ENCODE data around the gene TIPIN.
A peak's percentile ranks its signal among the peaks of the same experiment; 100 is the strongest.

Gene TIPIN

GRCh38 chr15:66290007-66290406 lies 66.5 kb downstream of the TIPIN start:
- 96% methylated on average over 3 of the region's 3 CpGs for WGBS (ENCODE audit: insufficient coverage)
- CTCF ChIA-PET: interaction anchor here (1.2 kb wide), 1 partner anchor 40 kb away, joined by 3 read pairs; no protein-coding TSS in a partner anchor

GRCh38 chr15:66288551-66289185 lies 67.8 kb downstream of the TIPIN start:
- DNase-seq: no peak
- H3K27me3 ChIP-seq (replicated peaks in 2 of 5; ENCODE audit: control insufficient read depth in 4 of 5, insufficient read depth in 5 of 5, low read length in 4 of 5): no peaks in the 10 kb centered on the region
- 94% methylated on average over 4 of the region's 6 CpGs for WGBS (ENCODE audit: insufficient coverage)
- peaks cover 9 to 29% (median 18%) of the 10 kb centered on the region in 4 experiments for H3K4me1 ChIP-seq (ENCODE audit: control extremely low read depth in 1 of 4, control insufficient read depth in 4 of 4, insufficient read depth in 4 of 4, low read length in 3 of 4)
- no peaks in the 10 kb centered on the region for H3K9me3 ChIP-seq (ENCODE audit: control extremely low read depth in 1 of 5, control insufficient read depth in 4 of 5, insufficient read depth in 2 of 5, low read depth in 1 of 5, low read length in 4 of 5)
- peaks cover 0 to 4% (median 0%) of the 10 kb centered on the region in 4 experiments for H3K36me3 ChIP-seq (ENCODE audit: control insufficient read depth in 4 of 4, insufficient read depth in 4 of 4, low read length in 3 of 4)
- no peak overlapping the region for H3K4me3 ChIP-seq (ENCODE audit: control insufficient read depth in 1 of 7, extremely low read depth in 1 of 7, insufficient read depth in 4 of 7, low read depth in 2 of 7, low read length in 6 of 7)
- H3K27ac ChIP-seq (ENCODE audit: insufficient read depth in 1 of 2, low read depth in 1 of 2, low read length in 2 of 2, poor library complexity in 1 of 2, severe bottlenecking in 2 of 2): no peak overlapping the region
- POLR2A ChIA-PET: no interaction called here
- CTCF ChIA-PET: interaction anchor here (0.7 to 1.9 kb wide), 9 partner anchors 11 to 693 kb away, joined by 3 to 8 read pairs (median 3); no protein-coding TSS in a partner anchor

More at GRCh38 chr15:66290007-66290406, 66.5 kb downstream of the TIPIN start:
- Histone ChIP-seq H3K4me1 (ENCODE audit: control extremely low read depth in 1 of 4, control insufficient read depth in 4 of 4, insufficient read depth in 4 of 4, low read length in 3 of 4) (peaks cover 13 to 41% (median 28%) of the 10 kb centered on the region in 4 experiments), H3K27me3 (replicated peaks in 2 of 5; ENCODE audit: control insufficient read depth in 4 of 5, insufficient read depth in 5 of 5, low read length in 4 of 5) (no peaks in the 10 kb centered on the region), H3K36me3 (ENCODE audit: control insufficient read depth in 4 of 4, insufficient read depth in 4 of 4, low read length in 3 of 4) (no peaks in the 10 kb centered on the region), H3K9me3 (ENCODE audit: control extremely low read depth in 1 of 5, control insufficient read depth in 4 of 5, insufficient read depth in 2 of 5, low read depth in 1 of 5, low read length in 4 of 5) (no peaks in the 10 kb centered on the region), H3K27ac (ENCODE audit: insufficient read depth in 1 of 2, low read depth in 1 of 2, low read length in 2 of 2, poor library complexity in 1 of 2, severe bottlenecking in 2 of 2) (no peak overlapping the region), H3K4me3 (ENCODE audit: control insufficient read depth in 1 of 7, extremely low read depth in 1 of 7, insufficient read depth in 4 of 7, low read depth in 2 of 7, low read length in 6 of 7) (no peak overlapping the region)
- POLR2A ChIA-PET: no interaction called here
- DNase-seq: no peak

GRCh38 chr15:66288093-66288492 lies 68.4 kb downstream of the TIPIN start:
- Histone ChIP-seq H3K4me3 (ENCODE audit: control insufficient read depth in 1 of 7, extremely low read depth in 1 of 7, insufficient read depth in 4 of 7, low read depth in 2 of 7, low read length in 6 of 7) (no peak overlapping the region), H3K9me3 (ENCODE audit: control extremely low read depth in 1 of 5, control insufficient read depth in 4 of 5, insufficient read depth in 2 of 5, low read depth in 1 of 5, low read length in 4 of 5) (no peaks in the 10 kb centered on the region), H3K27me3 (replicated peaks in 2 of 5; ENCODE audit: control insufficient read depth in 4 of 5, insufficient read depth in 5 of 5, low read length in 4 of 5) (no peaks in the 10 kb centered on the region), H3K4me1 (ENCODE audit: control extremely low read depth in 1 of 4, control insufficient read depth in 4 of 4, insufficient read depth in 4 of 4, low read length in 3 of 4) (peaks cover 9 to 28% (median 18%) of the 10 kb centered on the region in 4 experiments), H3K36me3 (ENCODE audit: control insufficient read depth in 4 of 4, insufficient read depth in 4 of 4, low read length in 3 of 4) (peaks cover 0 to 4% (median 0%) of the 10 kb centered on the region in 4 experiments), H3K27ac (ENCODE audit: insufficient read depth in 1 of 2, low read depth in 1 of 2, low read length in 2 of 2, poor library complexity in 1 of 2, severe bottlenecking in 2 of 2) (no peak overlapping the region)
- POLR2A ChIA-PET: no interaction called here
- DNase-seq: no peak
- CTCF ChIA-PET: interaction anchor here (0.5 to 1.9 kb wide), 10 partner anchors 11 to 692 kb away, joined by 3 to 8 read pairs (median 3); no protein-coding TSS in a partner anchor

- H3K4me3 ChIP-seq (ENCODE audit: control insufficient read depth in 1 of 7, extremely low read depth in 1 of 7, insufficient read depth in 4 of 7, low read depth in 2 of 7, low read length in 6 of 7): no peak overlapping the region
- H3K9me3 ChIP-seq (ENCODE audit: control extremely low read depth in 1 of 5, control insufficient read depth in 4 of 5, insufficient read depth in 2 of 5, low read depth in 1 of 5, low read length in 4 of 5): no peaks in the 10 kb centered on the region
- peaks cover 0 to 4% (median 0%) of the 10 kb centered on the region in 4 experiments for H3K36me3 ChIP-seq (ENCODE audit: control insufficient read depth in 4 of 4, insufficient read depth in 4 of 4, low read length in 3 of 4)
- peak in 2 of 3 donors; percentile 49 to 57 for DNase-seq
- H3K27me3 ChIP-seq (replicated peaks in 2 of 5; ENCODE audit: control insufficient read depth in 4 of 5, insufficient read depth in 5 of 5, low read length in 4 of 5): no peaks in the 10 kb centered on the region
- peaks cover 7 to 24% (median 14%) of the 10 kb centered on the region in 4 experiments for H3K4me1 ChIP-seq (ENCODE audit: control extremely low read depth in 1 of 4, control insufficient read depth in 4 of 4, insufficient read depth in 4 of 4, low read length in 3 of 4)
- POLR2A ChIA-PET: no interaction called here
- H3K27ac ChIP-seq (ENCODE audit: insufficient read depth in 1 of 2, low read depth in 1 of 2, low read length in 2 of 2, poor library complexity in 1 of 2, severe bottlenecking in 2 of 2): no peak overlapping the region
- WGBS (ENCODE audit: insufficient coverage): no CpG with 5 or more reads among the region's 6 CpGs
- CTCF ChIA-PET: interaction anchor here (0.5 to 1.9 kb wide), 9 partner anchors 17 to 692 kb away, joined by 3 to 8 read pairs (median 3); no protein-coding TSS in a partner anchor
Measured at GRCh38 chr15:66287461-66288057, 68.9 kb downstream of the TIPIN start.
